ENCODE data around the gene WDR83. TPM values are rescaled to one million over a fixed set of nuclear protein-coding genes. Genes with fewer than 3 reads are reported as not detected.

Gene WDR83
- total and polyA plus RNA-seq, 2 donors (not counting 3 experiments of a cell fraction or from before 2014, with no cell fraction given) = 10.5 to 11.8 TPM

DNA sequence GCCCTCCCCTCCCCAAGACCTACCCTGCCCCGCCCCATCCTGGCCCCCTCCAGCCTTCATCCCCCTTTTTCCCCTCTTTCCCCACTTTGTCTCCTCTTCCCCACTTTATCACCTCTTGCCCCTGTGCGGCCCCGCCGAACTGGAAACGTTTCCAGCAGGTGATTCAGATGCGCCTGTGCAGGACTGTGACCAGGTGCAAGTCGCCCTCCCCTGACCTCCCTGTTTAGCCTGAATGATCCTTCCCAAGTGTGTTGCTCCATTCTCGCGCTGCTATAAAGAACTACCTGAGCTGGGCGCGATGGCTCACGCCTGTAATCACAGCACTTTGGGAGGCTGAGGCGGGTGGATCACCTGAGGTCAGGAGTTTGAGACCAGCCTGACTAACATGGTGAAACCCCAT is 30.0 kb upstream of the WDR83 start:
- CTCF ChIA-PET = no interaction called here
- Histone ChIP-seq H3K9me1 (replicated peaks; ENCODE audit: control insufficient read depth, extremely low read depth, insufficient read depth, low read length) (no peaks in the 10 kb centered on the region), H3K9me3 (replicated peaks; ENCODE audit: control insufficient read depth, insufficient read depth, low read length) (no peaks in the 10 kb centered on the region), H3K27me3 (ENCODE audit: control insufficient read depth in 2 of 2, insufficient read depth in 2 of 2, low read length in 2 of 2) (no peaks in the 10 kb centered on the region), H3K27ac (ENCODE audit: insufficient read depth, low read depth, low read length) (no peak overlapping the region), H3K79me2 (ENCODE audit: control insufficient read depth, insufficient read depth, low read length) (no peaks in the 10 kb centered on the region), H3K4me1 (ENCODE audit: control insufficient read depth, extremely low read depth, insufficient read depth, low read length) (no peaks in the 10 kb centered on the region), H3K9ac (replicated peaks; ENCODE audit: extremely low read depth, insufficient read depth, low read length) (no peak overlapping the region), H3K36me3 (ENCODE audit: control insufficient read depth in 2 of 2, extremely low read depth in 1 of 2, insufficient read depth in 2 of 2, low read length in 2 of 2) (no peaks in the 10 kb centered on the region), H3K4me2 (ENCODE audit: insufficient read depth, low read length) (no peak overlapping the region), H3K4me3 (replicated peaks in 1 of 3; ENCODE audit: insufficient read depth in 1 of 3, low read depth in 1 of 3, low read length in 3 of 3) (no peak overlapping the region), H2AFZ (ENCODE audit: low read depth, low read length) (no peak overlapping the region), H4K20me1 (replicated peaks; ENCODE audit: control insufficient read depth, extremely low read depth, insufficient read depth, low read length) (no peaks in the 10 kb centered on the region)
- POLR2A ChIA-PET = no interaction called here
- TF ChIP-seq EZH2 (IDR thresholded peaks at IDR 0.05; ENCODE audit: borderline replicate concordance, low read depth, low read length, severe bottlenecking) = no peak
- TF ChIP-seq POLR2AphosphoS5 (IDR thresholded peaks at IDR 0.05; ENCODE audit: insufficient read depth, low read depth, low read length) = no peak
- TF ChIP-seq POLR2A (IDR thresholded peaks at IDR 0.05; ENCODE audit: low read depth, low read length) = no peak
- no peak for TF ChIP-seq FOS (IDR thresholded peaks at IDR 0.05; ENCODE audit: borderline replicate concordance, insufficient read depth, low read length)
- TF ChIP-seq GATA2 (IDR thresholded peaks at IDR 0.05; ENCODE audit: insufficient read depth, insufficient read length, low read depth, low read length) = no peak
- TF ChIP-seq CTCF (IDR thresholded peaks at IDR 0.05; ENCODE audit: extremely low read depth in 1 of 2, insufficient read depth in 1 of 2, low read depth in 1 of 2, low read length in 2 of 2) = no peak
- no peak for TF ChIP-seq JUN (IDR thresholded peaks at IDR 0.05; ENCODE audit: borderline replicate concordance, insufficient read depth, insufficient read length, low read depth)
- TF ChIP-seq MAX (IDR thresholded peaks at IDR 0.05; ENCODE audit: insufficient read depth, insufficient read length) = no peak
- no peak for TF ChIP-seq MYC (IDR thresholded peaks at IDR 0.05; ENCODE audit: low read depth, low read length)
- intact Hi-C loops (cut with micrococcal nuclease) = no loop called here
- DNase-seq (ENCODE audit: low read depth, low spot score) (no peak), FAIRE-seq (no peak)
- dilution Hi-C loops (cut with MboI; ENCODE audit: extremely low pct_ligation_motif_present, low sequenced_read_pairs) = no loop called here
- BruUV-seq (replicated peaks) = no TSS peak
